Smooth muscle cell (in vitro differentiated cells): Measurements from ENCODE around the gene NADK2. TPM values are rescaled to one million over a fixed set of nuclear protein-coding genes. Genes with fewer than 3 reads are reported as not detected.

Experiments used
- DNase-seq: peaks from one replicate; lab custom pipeline; 2025; ENCODE audit not compliant: unreplicated experiment; lab: John Stamatoyannopoulos, UW
- H2AFZ ChIP-seq: fragments of 200-600 bp; sonication (generic); 2 replicates; pipeline ENCODE4 v1.6.0; 2016; ENCODE audit warnings: antibody characterized with exemption, low read depth, mild to moderate bottlenecking
- H3F3A ChIP-seq: fragments of 200-600 bp; sonication (generic); 2 replicates; pipeline ENCODE4 v1.6.0; 2017; ENCODE audit warnings: antibody characterized with exemption, low read depth
- H3K27ac ChIP-seq: fragments of 200-600 bp; sonication (generic); 2 replicates; pipeline ENCODE4 v1.5.1; 2016; ENCODE audit warnings: low read depth, mild to moderate bottlenecking
- H3K27me3 ChIP-seq: fragments of 200-600 bp; sonication (generic); 2 replicates; pipeline ENCODE4 v1.6.1; 2016; ENCODE audit warnings: low read depth, mild to moderate bottlenecking
- H3K36me3 ChIP-seq: fragments of 200-600 bp; sonication (generic); 2 replicates; pipeline ENCODE4 v1.5.1; 2016; ENCODE audit warnings: low read depth
- H3K4me1 ChIP-seq: fragments of 200-600 bp; sonication (generic); 2 replicates; pipeline ENCODE4 v1.5.1; 2016; ENCODE audit warnings: low read depth
- H3K4me2 ChIP-seq: fragments of 200-600 bp; sonication (generic); 2 replicates; pipeline ENCODE4 v1.6.0; 2016; ENCODE audit warnings: mild to moderate bottlenecking
- H3K4me3 ChIP-seq: fragments of 200-600 bp; sonication (generic); 2 replicates; pipeline ENCODE4 v1.5.1; 2016; ENCODE audit warnings: mild to moderate bottlenecking
- H3K79me2 ChIP-seq: fragments of 200-600 bp; sonication (generic); 2 replicates; pipeline ENCODE4 v1.6.0; 2016; ENCODE audit warnings: low read depth, mild to moderate bottlenecking
- H3K9ac ChIP-seq: fragments of 200-600 bp; sonication (generic); 2 replicates; pipeline ENCODE4 v1.6.0; 2016; ENCODE audit warnings: low read depth
- H3K9me3 ChIP-seq: fragments of 200-600 bp; sonication (generic); replicated peaks from 2 replicates; pipeline ENCODE4 v1.5.1; 2016; ENCODE audit warnings: low read depth
- H4K20me1 ChIP-seq: fragments of 200-600 bp; sonication (generic); 2 replicates; pipeline ENCODE4 v1.6.0; 2016; ENCODE audit warnings: low read depth
- WGBS: methylation state at CpG from one replicate; pipeline ENCODE4 v1.1.7; 2016; ENCODE audit warnings: low lambda C conversion rate; 5-methylcytosine and 5-hydroxymethylcytosine counted together
- polyA plus RNA-seq: library from polyadenylated mRNA; unstranded; fragments of >200 nt; fragmentation: Nextera tagmentation; extraction: Ambion mirVana; gene quantifications from 2 replicates; pipeline ENCODE4 v1.2.1, GENCODE V29; 2016
- total RNA-seq: library from RNA; depleted of rRNA; stranded (reverse); fragments of >200 nt; gene quantifications from 2 replicates; pipeline ENCODE4 v1.2.3, GENCODE V29; 2014
- TF ChIP-seq, protein P1 (sequence below): fragments of 200-600 bp; sonication (generic); IDR thresholded peaks from 2 replicates; pipeline ENCODE4 v1.5.1; 2017; ENCODE audit warnings: borderline replicate concordance, mild to moderate bottlenecking, antibody characterized with exemption; ENCODE audit not compliant: insufficient read depth, poor library complexity, severe bottlenecking

NADK2 gene
- total and polyA plus RNA-seq, 2 experiments from 2014 or later: 26.7 to 27.2 TPM

DNA sequence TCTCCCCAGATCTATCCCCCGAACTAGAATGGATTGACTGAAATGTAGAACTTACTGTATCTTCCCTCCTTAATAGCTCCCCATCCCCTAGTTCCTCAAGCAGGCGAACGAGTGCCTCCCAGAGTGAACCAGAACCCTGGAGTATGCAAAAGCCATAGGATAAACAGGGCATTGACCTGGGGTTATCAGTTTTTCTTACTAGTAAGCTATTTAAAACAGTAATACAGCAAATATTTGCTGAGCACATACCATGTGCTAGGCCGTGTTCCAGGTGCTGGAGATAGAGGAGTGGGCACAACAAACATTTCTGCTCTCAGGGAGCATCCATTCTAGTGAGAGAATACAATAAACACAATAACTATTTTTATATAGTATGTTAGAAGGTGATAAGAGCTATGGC is 88.0 kb downstream of the NADK2 start:
- Histone ChIP-seq H2AFZ (no peak overlapping the region), H3K9ac (no peak overlapping the region)

DNA sequence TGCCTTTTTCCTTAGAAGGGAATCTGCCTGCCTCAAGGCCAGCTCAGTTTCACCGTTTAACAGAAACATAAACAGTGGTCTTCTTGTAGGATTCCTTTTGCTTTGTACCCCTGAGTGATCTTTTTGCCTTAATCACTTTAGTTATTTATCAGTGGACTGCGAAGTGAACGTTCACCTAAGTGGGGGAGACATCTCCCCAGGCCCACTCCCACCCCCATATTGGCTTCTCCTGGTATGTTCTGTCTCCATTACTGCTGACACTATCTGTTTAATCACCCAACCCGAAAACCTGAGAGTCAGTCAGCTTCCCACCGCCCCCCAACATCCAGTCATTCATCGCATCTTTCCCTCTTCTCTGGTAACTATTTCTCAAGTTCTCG is 88.4 kb downstream of the NADK2 start:
- 70% methylated on average over 7 of the region's 7 CpGs for WGBS

More for the DNA sequence above, 88.0 kb downstream of the NADK2 start:
- Histone ChIP-seq H3K36me3 (no peaks in the 10 kb centered on the region), H4K20me1 (peaks cover 10% of the 10 kb centered on the region), H3K4me1 (peaks cover 37% of the 10 kb centered on the region), H3K27ac (peak overlapping the region; percentile 21), H3K4me2 (peak overlapping the region; percentile 93), H3F3A (peaks cover 22% of the 10 kb centered on the region), H3K9me3 (no peaks in the 10 kb centered on the region), H3K4me3 (peak overlapping the region; percentile 87), H3K27me3 (no peaks in the 10 kb centered on the region), H3K79me2 (peaks cover 48% of the 10 kb centered on the region)
- no peak for DNase-seq
- 59% methylated on average over 4 of the region's 4 CpGs for WGBS
- TF ChIP-seq, protein P1, sequence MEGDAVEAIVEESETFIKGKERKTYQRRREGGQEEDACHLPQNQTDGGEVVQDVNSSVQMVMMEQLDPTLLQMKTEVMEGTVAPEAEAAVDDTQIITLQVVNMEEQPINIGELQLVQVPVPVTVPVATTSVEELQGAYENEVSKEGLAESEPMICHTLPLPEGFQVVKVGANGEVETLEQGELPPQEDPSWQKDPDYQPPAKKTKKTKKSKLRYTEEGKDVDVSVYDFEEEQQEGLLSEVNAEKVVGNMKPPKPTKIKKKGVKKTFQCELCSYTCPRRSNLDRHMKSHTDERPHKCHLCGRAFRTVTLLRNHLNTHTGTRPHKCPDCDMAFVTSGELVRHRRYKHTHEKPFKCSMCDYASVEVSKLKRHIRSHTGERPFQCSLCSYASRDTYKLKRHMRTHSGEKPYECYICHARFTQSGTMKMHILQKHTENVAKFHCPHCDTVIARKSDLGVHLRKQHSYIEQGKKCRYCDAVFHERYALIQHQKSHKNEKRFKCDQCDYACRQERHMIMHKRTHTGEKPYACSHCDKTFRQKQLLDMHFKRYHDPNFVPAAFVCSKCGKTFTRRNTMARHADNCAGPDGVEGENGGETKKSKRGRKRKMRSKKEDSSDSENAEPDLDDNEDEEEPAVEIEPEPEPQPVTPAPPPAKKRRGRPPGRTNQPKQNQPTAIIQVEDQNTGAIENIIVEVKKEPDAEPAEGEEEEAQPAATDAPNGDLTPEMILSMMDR: no peak

DNA sequence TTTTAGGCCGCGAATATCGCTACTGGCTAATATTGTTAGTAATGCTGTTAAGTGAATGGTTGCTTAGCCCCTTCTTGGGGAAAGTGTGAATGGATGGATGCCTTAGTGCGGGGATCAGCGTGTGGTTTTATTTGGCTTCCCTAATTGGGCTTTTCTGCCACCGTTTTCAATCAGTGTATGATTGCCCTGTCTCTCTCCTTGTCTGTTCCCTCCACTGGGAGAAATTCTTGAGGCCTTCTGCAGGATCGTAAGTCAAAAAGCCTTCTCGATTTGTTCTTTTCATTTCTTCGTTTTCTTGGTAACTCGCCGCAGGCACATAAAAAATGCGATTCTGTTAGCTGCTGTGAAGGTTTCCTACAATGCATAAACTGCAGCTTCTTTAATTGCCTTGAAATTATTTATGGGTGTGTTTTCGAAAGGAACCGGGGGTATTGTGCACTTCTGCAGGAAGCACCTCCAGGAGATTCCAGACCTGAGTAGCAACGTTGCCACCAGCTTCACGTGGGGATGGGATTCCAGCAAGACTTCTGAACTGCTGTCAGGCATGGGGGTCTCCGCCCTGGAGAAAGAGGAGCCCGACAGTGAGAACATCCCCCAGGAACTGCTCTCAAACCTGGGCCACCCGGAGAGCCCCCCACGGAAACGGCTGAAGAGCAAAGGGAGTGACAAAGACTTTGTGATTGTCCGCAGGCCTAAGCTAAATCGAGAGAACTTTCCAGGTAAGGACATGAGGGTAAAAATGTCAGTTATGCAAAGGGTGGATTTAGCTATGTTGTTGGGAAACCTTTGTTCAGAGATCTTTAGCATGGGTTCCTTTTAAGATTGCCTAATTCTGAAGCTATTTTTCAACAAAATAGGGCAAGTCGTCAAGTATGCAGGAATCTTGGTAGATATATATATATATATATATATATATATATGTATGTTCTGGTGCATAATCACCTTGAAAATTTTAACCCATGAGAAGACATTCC is 89.1 kb downstream of the NADK2 start:
- no peaks in the 10 kb centered on the region for H3K36me3 ChIP-seq
- no peaks in the 10 kb centered on the region for H4K20me1 ChIP-seq
- peaks cover 48% of the 10 kb centered on the region for H3K79me2 ChIP-seq
- H3K4me1 ChIP-seq: peaks cover 26% of the 10 kb centered on the region
- DNase-seq: no peak
- H3K9ac ChIP-seq: peak overlapping the region; percentile 21
- peaks cover 18% of the 10 kb centered on the region for H3F3A ChIP-seq
- peak overlapping the region; percentile 87 for H3K4me3 ChIP-seq
- no peaks in the 10 kb centered on the region for H3K27me3 ChIP-seq
- 3% methylated on average over 24 of the region's 24 CpGs for WGBS
- peak overlapping the region; percentile 27 for H3K27ac ChIP-seq
- H3K9me3 ChIP-seq: no peaks in the 10 kb centered on the region
- H3K4me2 ChIP-seq: peak overlapping the region; percentile 93
- TF ChIP-seq, protein P1: no peak
- peak overlapping the region; percentile 88 for H2AFZ ChIP-seq

More for the DNA sequence above, 88.4 kb downstream of the NADK2 start:
- H3K79me2 ChIP-seq: peaks cover 48% of the 10 kb centered on the region
- peaks cover 22% of the 10 kb centered on the region for H3F3A ChIP-seq
- H3K4me2 ChIP-seq: peak overlapping the region; percentile 93
- DNase-seq: no peak
- H3K9ac ChIP-seq: peak overlapping the region; percentile 21
- H3K27me3 ChIP-seq: no peaks in the 10 kb centered on the region
- peaks cover 6% of the 10 kb centered on the region for H4K20me1 ChIP-seq
- TF ChIP-seq, protein P1: no peak
- no peaks in the 10 kb centered on the region for H3K9me3 ChIP-seq
- peaks cover 33% of the 10 kb centered on the region for H3K4me1 ChIP-seq
- H2AFZ ChIP-seq: no peak overlapping the region
- no peaks in the 10 kb centered on the region for H3K36me3 ChIP-seq
- H3K27ac ChIP-seq: peak overlapping the region; percentile 21
- peak overlapping the region; percentile 87 for H3K4me3 ChIP-seq
